HG03378 (cell line): Measurements from ENCODE around the gene MARVELD3.
"Not testable (repeated sequence)": the region's sequence is repeated elsewhere in the genome, so short reads cannot be mapped to it uniquely, and the experiment has no call there.

Experiments
- ATAC-seq: cut with Tn5 transposase; IDR thresholded peaks from one replicate; pipeline ENCODE4 v1.9.1; 2021; ENCODE audit warnings: mild to moderate bottlenecking, moderate library complexity; ENCODE audit not compliant: unreplicated experiment

The MARVELD3 gene

GRCh38 chr16:71626018-71626857, at the start of gene MARVELD3:
TSS of gene MARVELD3 (plus strand) at chr16:71626184. CDS start at chr16:71626230, 46 bp downstream.
- no peak for ATAC-seq

- ATAC-seq = no peak
Measured at GRCh38 chr16:71576971-71577370, 49.0 kb upstream of the MARVELD3 start, which contains the start of gene TAT. TSS of gene TAT (minus strand) at chr16:71577092. CDS start at chr16:71576415, 677 bp downstream.

- ATAC-seq = not testable (repeated sequence)
Measured at GRCh38 chr16:71582553-71582848, 43.5 kb upstream of the MARVELD3 start.

- ATAC-seq = no peak
Measured at GRCh38 chr16:71584543-71585317, 41.3 kb upstream of the MARVELD3 start.

GRCh38 chr16:71585318-71585703, 40.7 kb upstream of the MARVELD3 start:
- ATAC-seq = no peak

- ATAC-seq = not testable (repeated sequence)
Measured at GRCh38 chr16:71589334-71589733, 36.6 kb upstream of the MARVELD3 start.

GRCh38 chr16:71590071-71590470, 35.9 kb upstream of the MARVELD3 start:
- ATAC-seq = not testable (repeated sequence)

GRCh38 chr16:71590584-71590983, 35.4 kb upstream of the MARVELD3 start:
- no peak for ATAC-seq

GRCh38 chr16:71591917-71592316, 34.1 kb upstream of the MARVELD3 start:
- no peak for ATAC-seq

GRCh38 chr16:71593048-71593999, 32.7 kb upstream of the MARVELD3 start:
- no peak for ATAC-seq

GRCh38 chr16:71594000-71594646, 31.9 kb upstream of the MARVELD3 start:
- no peak for ATAC-seq

GRCh38 chr16:71595340-71595826, 30.6 kb upstream of the MARVELD3 start:
- not testable (repeated sequence) for ATAC-seq

GRCh38 chr16:71598426-71598825, 27.6 kb upstream of the MARVELD3 start:
- ATAC-seq = not testable (repeated sequence)

- no peak for ATAC-seq
Measured at GRCh38 chr16:71600822-71601221, 25.2 kb upstream of the MARVELD3 start.

- no peak for ATAC-seq
Measured at GRCh38 chr16:71609066-71609465, 16.9 kb upstream of the MARVELD3 start.

- no peak for ATAC-seq
Measured at GRCh38 chr16:71610447-71610846, 15.5 kb upstream of the MARVELD3 start.

GRCh38 chr16:71610936-71611871, 14.8 kb upstream of the MARVELD3 start:
- no peak for ATAC-seq

GRCh38 chr16:71614956-71615355, 11.0 kb upstream of the MARVELD3 start:
- ATAC-seq = not testable (repeated sequence)

GRCh38 chr16:71618429-71618828, 7.6 kb upstream of the MARVELD3 start:
- ATAC-seq = no peak
